ENCODE results near the gene AFTPH.

DNA sequence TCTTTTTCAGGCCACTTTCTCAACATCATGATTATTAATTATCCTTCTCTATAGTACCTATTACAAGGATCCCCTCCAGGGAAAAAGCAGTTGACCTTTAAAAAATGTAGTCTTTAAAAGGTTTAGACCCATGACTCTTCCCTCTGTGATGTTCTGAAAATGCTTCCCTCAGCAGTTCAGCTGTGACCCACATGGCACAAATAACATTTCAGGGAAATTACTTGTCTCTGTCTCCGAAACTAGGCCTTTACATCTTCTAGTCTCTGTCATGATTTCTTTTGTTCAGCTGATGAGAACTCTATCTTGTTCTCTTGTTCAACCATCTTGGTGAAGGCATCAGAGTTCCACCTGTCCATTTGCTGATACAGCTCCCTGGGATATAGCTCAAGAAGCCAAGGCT, 41.9 kb upstream of the AFTPH start:
- no peak for TF ChIP-seq POLR2A (IDR thresholded peaks at IDR 0.05; ENCODE audit: low read length)
- TF ChIP-seq, protein P1, sequence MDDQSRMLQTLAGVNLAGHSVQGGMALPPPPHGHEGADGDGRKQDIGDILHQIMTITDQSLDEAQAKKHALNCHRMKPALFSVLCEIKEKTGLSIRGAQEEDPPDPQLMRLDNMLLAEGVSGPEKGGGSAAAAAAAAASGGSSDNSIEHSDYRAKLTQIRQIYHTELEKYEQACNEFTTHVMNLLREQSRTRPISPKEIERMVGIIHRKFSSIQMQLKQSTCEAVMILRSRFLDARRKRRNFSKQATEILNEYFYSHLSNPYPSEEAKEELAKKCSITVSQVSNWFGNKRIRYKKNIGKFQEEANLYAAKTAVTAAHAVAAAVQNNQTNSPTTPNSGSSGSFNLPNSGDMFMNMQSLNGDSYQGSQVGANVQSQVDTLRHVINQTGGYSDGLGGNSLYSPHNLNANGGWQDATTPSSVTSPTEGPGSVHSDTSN (IDR thresholded peaks at IDR 0.05), result no peak

Measured in A549 (cell line).